AG10803 (cell line): ENCODE data around the gene GMDS.

ENCODE experiments used
- DNase-seq: peaks from one replicate; pipeline ENCODE4 v3.0.0; 2010; ENCODE audit warnings: low read depth
- H3K4me3 ChIP-seq: 2 replicates; pipeline ENCODE4 v1.5.1; 2011; ENCODE audit warnings: mild to moderate bottlenecking, low read length, control low read depth
- TF ChIP-seq, protein P1 (sequence below): conservative IDR thresholded peaks from 2 replicates; pipeline ENCODE4 v1.5.1; 2011; ENCODE audit warnings: mild to moderate bottlenecking, low read length, control low read depth, inconsistent platforms

The GMDS gene

GRCh38 chr6:1777921-1778685 is 467.3 kb downstream of the GMDS start:
- no peak overlapping the region for H3K4me3 ChIP-seq
- DNase-seq = no peak
- TF ChIP-seq, protein P1, sequence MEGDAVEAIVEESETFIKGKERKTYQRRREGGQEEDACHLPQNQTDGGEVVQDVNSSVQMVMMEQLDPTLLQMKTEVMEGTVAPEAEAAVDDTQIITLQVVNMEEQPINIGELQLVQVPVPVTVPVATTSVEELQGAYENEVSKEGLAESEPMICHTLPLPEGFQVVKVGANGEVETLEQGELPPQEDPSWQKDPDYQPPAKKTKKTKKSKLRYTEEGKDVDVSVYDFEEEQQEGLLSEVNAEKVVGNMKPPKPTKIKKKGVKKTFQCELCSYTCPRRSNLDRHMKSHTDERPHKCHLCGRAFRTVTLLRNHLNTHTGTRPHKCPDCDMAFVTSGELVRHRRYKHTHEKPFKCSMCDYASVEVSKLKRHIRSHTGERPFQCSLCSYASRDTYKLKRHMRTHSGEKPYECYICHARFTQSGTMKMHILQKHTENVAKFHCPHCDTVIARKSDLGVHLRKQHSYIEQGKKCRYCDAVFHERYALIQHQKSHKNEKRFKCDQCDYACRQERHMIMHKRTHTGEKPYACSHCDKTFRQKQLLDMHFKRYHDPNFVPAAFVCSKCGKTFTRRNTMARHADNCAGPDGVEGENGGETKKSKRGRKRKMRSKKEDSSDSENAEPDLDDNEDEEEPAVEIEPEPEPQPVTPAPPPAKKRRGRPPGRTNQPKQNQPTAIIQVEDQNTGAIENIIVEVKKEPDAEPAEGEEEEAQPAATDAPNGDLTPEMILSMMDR = no peak

- H3K4me3 ChIP-seq = no peak overlapping the region
- TF ChIP-seq, protein P1 = no peak
- DNase-seq = no peak
Measured at GRCh38 chr6:1775441-1775840, 470.0 kb downstream of the GMDS start.

GRCh38 chr6:1774226-1774915 is 471.0 kb downstream of the GMDS start:
- no peak overlapping the region for H3K4me3 ChIP-seq
- peak; percentile 49 for DNase-seq
- TF ChIP-seq, protein P1 = no peak

DNA sequence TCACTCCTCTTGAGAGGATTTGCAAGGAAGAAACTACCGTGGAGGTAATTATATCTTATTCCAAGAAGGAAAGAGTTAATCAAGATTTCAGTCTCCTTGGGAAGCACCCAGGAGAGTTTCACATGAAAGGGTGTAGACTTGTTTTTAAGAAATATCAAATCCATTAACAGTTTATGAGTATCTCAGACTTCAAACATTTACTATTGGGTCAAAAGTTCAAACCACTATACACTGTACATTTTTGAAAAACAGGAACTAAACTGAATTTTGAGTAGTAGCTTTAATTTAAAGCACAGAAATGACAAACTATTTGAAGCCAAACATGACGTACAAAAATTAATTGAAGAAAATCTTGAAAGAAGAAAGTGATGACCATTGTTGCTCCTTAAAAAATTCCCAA is 471.7 kb downstream of the GMDS start:
- DNase-seq = no peak
- TF ChIP-seq, protein P1 = no peak
- H3K4me3 ChIP-seq = no peak overlapping the region

- peak; percentile 27 for DNase-seq
Measured at GRCh38 chr6:1770968-1771723, 474.3 kb downstream of the GMDS start.

GRCh38 chr6:1770435-1770843 is 475.0 kb downstream of the GMDS start:
- peak; percentile 27 for DNase-seq

More at GRCh38 chr6:1770968-1771723, 474.3 kb downstream of the GMDS start:
- TF ChIP-seq, protein P1 = no peak
- H3K4me3 ChIP-seq = no peak overlapping the region

More at GRCh38 chr6:1770435-1770843, 475.0 kb downstream of the GMDS start:
- no peak overlapping the region for H3K4me3 ChIP-seq
- TF ChIP-seq, protein P1 = no peak
